Keratinocyte (primary cell): ENCODE data around the gene PARK7. TPM values are rescaled to one million over a fixed set of nuclear protein-coding genes. Genes with fewer than 3 reads are reported as not detected.

Source experiments
- DNase-seq: peaks from one replicate; pipeline ENCODE4 v3.0.0-alpha.2; 2011; ENCODE audit warnings: low read depth, missing footprints, low spot score
- FAIRE-seq: peaks from 2 replicates; lab custom pipeline; 2011; peaks lifted over from hg19 to GRCh38; lab: Jason Lieb, UNC
- H2AFZ ChIP-seq: 2 replicates; pipeline ENCODE4 v1.6.0; 2012; ENCODE audit warnings: low read length, control low read depth, inconsistent platforms; ENCODE audit not compliant: control insufficient read depth
- H3K27ac ChIP-seq: 2 replicates; pipeline ENCODE4 v1.5.1; 2011; ENCODE audit warnings: low read length; ENCODE audit not compliant: control insufficient read depth, insufficient read depth
- H3K27me3 ChIP-seq: 3 replicates; pipeline ENCODE4 v1.6.0; 2011; ENCODE audit warnings: low read length; ENCODE audit not compliant: control insufficient read depth, insufficient read depth; ENCODE audit errors: extremely low read depth
- H3K36me3 ChIP-seq, 2 experiments: 2 replicates in 1 of 2; 3 replicates in 1 of 2; pipeline ENCODE4 v1.5.1; 2011; ENCODE audit warnings: low read length in 2 of 2, mild to moderate bottlenecking in 1 of 2; ENCODE audit not compliant: control insufficient read depth in 2 of 2, insufficient read depth in 2 of 2; ENCODE audit errors: extremely low read depth in 1 of 2
- H3K4me1 ChIP-seq: 3 replicates; pipeline ENCODE4 v1.5.1; 2011; ENCODE audit warnings: low read length; ENCODE audit not compliant: control insufficient read depth, insufficient read depth; ENCODE audit errors: extremely low read depth
- H3K4me2 ChIP-seq: 3 replicates; pipeline ENCODE4 v1.6.0; 2011; ENCODE audit warnings: low read depth, low read length; ENCODE audit not compliant: control insufficient read depth, insufficient read depth; ENCODE audit errors: extremely low read depth
- H3K4me3 ChIP-seq, 3 experiments: fragments of 200-600 bp in 1 of 3; sonication (generic) in 1 of 3; 2 replicates in 2 of 3; 3 replicates in 1 of 3; pipeline ENCODE4 v1.5.1; 2011 to 2016; ENCODE audit warnings: low read length in 3 of 3, mild to moderate bottlenecking in 3 of 3, control low read depth in 2 of 3, inconsistent platforms in 1 of 3, low read depth in 1 of 3, mixed read lengths in 1 of 3, mixed run types in 1 of 3, moderate library complexity in 1 of 3; ENCODE audit not compliant: control insufficient read depth in 2 of 3, insufficient read depth in 2 of 3; ENCODE audit errors: extremely low read depth in 1 of 3
- H3K79me2 ChIP-seq: 2 replicates; pipeline ENCODE4 v1.6.0; 2012; ENCODE audit warnings: low read length; ENCODE audit not compliant: control insufficient read depth, insufficient read depth
- H3K9ac ChIP-seq: 3 replicates; pipeline ENCODE4 v1.6.0; 2011; ENCODE audit warnings: low read length; ENCODE audit not compliant: control insufficient read depth, insufficient read depth; ENCODE audit errors: extremely low read depth
- H3K9me1 ChIP-seq: 3 replicates; pipeline ENCODE4 v1.6.0; 2011; ENCODE audit warnings: low read length; ENCODE audit not compliant: control insufficient read depth, insufficient read depth; ENCODE audit errors: extremely low read depth
- H3K9me3 ChIP-seq: 2 replicates; pipeline ENCODE4 v1.5.1; 2012; ENCODE audit warnings: low read depth, low read length; ENCODE audit not compliant: control insufficient read depth
- H4K20me1 ChIP-seq: 3 replicates; pipeline ENCODE4 v1.6.0; 2011; ENCODE audit warnings: low read length; ENCODE audit not compliant: control insufficient read depth, insufficient read depth; ENCODE audit errors: extremely low read depth
- CTCF ChIP-seq, 3 experiments: IDR thresholded peaks in 1 of 3; conservative IDR thresholded peaks in 1 of 3; optimal IDR thresholded peaks in 1 of 3; 2 replicates in 2 of 3; 3 replicates in 1 of 3; pipeline versions ENCODE3 to v1.5.1; 2011; ENCODE audit warnings: low read length in 3 of 3, mild to moderate bottlenecking in 3 of 3, moderate library complexity in 2 of 3, control low read depth in 1 of 3, inconsistent platforms in 1 of 3; ENCODE audit not compliant: insufficient read depth in 2 of 3; ENCODE audit errors: extremely low read depth in 1 of 3
- EZH2 ChIP-seq: IDR thresholded peaks from one replicate; pipeline ENCODE4 v1.6.1; 2012; ENCODE audit warnings: inconsistent platforms, mild to moderate bottlenecking, low read length, moderate library complexity
- dilution Hi-C: fragments of 300-500 bp; cut with MboI; formaldehyde crosslinking; loops from one replicate; pipeline ENCODE4 v1.7.0; 2020; ENCODE audit warnings: low sequenced_read_pairs; ENCODE audit not compliant: extremely low pct_ligation_motif_present
- polyA plus RNA-seq, 5 experiments: library from polyadenylated mRNA; depleted of rRNA in 3 of 5; stranded (reverse) in 3 of 5; stranded (forward) in 1 of 5; unstranded in 1 of 5; fragments of >200 nt; gene quantifications; 1 replicate in 1 of 5; 2 replicates in 3 of 5; 3 replicates in 1 of 5; pipeline versions ENCODE4 v1.2.1 to v1.2.3, GENCODE V29; 2011 to 2012; ENCODE audit warnings: missing spikeins in 2 of 5, low read depth in 1 of 5, low replicate concordance in 1 of 5

The PARK7 gene
- polyA plus RNA-seq, 1 donor (not counting 4 experiments of a cell fraction or from before 2014, with no cell fraction given): 502 TPM

GRCh38 chr1:7960867-7961215, 670 bp upstream of the PARK7 start:
- DNase-seq (no peak), FAIRE-seq (no peak)
- H3K4me2 ChIP-seq: peak overlapping the region; percentile 89
- peak overlapping the region; percentile 94 for H3K9ac ChIP-seq
- peaks cover 3% of the 10 kb centered on the region for H4K20me1 ChIP-seq
- H3K4me3 ChIP-seq: peak overlapping the region; percentile 89 to 98 (median 95)
- no peak for TF ChIP-seq EZH2
- H3K79me2 ChIP-seq: peaks cover 46% of the 10 kb centered on the region
- no peaks in the 10 kb centered on the region for H3K9me3 ChIP-seq
- H2AFZ ChIP-seq: peak overlapping the region; percentile 94
- peaks cover 6% of the 10 kb centered on the region for H3K4me1 ChIP-seq
- dilution Hi-C loops: no loop called here
- H3K27me3 ChIP-seq: no peaks in the 10 kb centered on the region
- peak overlapping the region; percentile 85 for H3K27ac ChIP-seq
- H3K36me3 ChIP-seq: peaks cover 6 to 21% of the 10 kb centered on the region in 2 experiments
- H3K9me1 ChIP-seq: no peaks in the 10 kb centered on the region

- dilution Hi-C loops: no loop called here
- TF ChIP-seq EZH2 (no peak), CTCF (optimal IDR thresholded peaks at IDR 0.05 in 1 of 3, IDR thresholded peaks at IDR 0.05 in 1 of 3, conservative IDR thresholded peaks at IDR 0.05 in 1 of 3; ENCODE audit: extremely low read depth in 1 of 3, insufficient read depth in 2 of 3, low read length in 3 of 3) (no peak)
Measured at GRCh38 chr1:7962014-7962335, 464 bp downstream of the PARK7 start.

More at GRCh38 chr1:7962014-7962335, 464 bp downstream of the PARK7 start:
- H3K4me1 ChIP-seq: peaks cover 6% of the 10 kb centered on the region
- peaks cover 3% of the 10 kb centered on the region for H4K20me1 ChIP-seq
- peaks cover 57% of the 10 kb centered on the region for H3K79me2 ChIP-seq
- H3K27me3 ChIP-seq: no peaks in the 10 kb centered on the region
- H3K4me3 ChIP-seq: peak overlapping the region; percentile 83 to 89 (median 84)
- H3K36me3 ChIP-seq: peaks cover 8 to 28% of the 10 kb centered on the region in 2 experiments
- H3K9me3 ChIP-seq: no peaks in the 10 kb centered on the region
- no peaks in the 10 kb centered on the region for H3K9me1 ChIP-seq
- H3K4me2 ChIP-seq: peak overlapping the region; percentile 72
- no peak for DNase-seq
- no peak for FAIRE-seq
- H2AFZ ChIP-seq: peak overlapping the region; percentile 86
- H3K9ac ChIP-seq: peak overlapping the region; percentile 94
- H3K27ac ChIP-seq: peak overlapping the region; percentile 84
